GM13976 (cell line): ENCODE results near the gene GLRX5.
A peak's percentile ranks its signal among the peaks of the same experiment; 100 is the strongest.

ENCODE experiments used
- DNase-seq: peaks from one replicate; pipeline ENCODE4 v3.0.0; 2012; ENCODE audit warnings: low spot score
- in situ Hi-C: fragments of 300-500 bp; cut with MboI; formaldehyde crosslinking; loops from one replicate; pipeline ENCODE4 v1.12.0; 2022; ENCODE audit warnings: low sequenced_read_pairs, mixed read lengths, inconsistent platforms; ENCODE audit not compliant: unreplicated experiment
- TF ChIP-seq, protein P1 (sequence below): IDR thresholded peaks from 2 replicates; pipeline ENCODE4 v1.5.1; 2012; ENCODE audit warnings: borderline replicate concordance, mild to moderate bottlenecking; ENCODE audit not compliant: insufficient read depth; ENCODE audit errors: extremely low read depth, missing control alignments, control extremely low read depth

GLRX5 gene

DNA sequence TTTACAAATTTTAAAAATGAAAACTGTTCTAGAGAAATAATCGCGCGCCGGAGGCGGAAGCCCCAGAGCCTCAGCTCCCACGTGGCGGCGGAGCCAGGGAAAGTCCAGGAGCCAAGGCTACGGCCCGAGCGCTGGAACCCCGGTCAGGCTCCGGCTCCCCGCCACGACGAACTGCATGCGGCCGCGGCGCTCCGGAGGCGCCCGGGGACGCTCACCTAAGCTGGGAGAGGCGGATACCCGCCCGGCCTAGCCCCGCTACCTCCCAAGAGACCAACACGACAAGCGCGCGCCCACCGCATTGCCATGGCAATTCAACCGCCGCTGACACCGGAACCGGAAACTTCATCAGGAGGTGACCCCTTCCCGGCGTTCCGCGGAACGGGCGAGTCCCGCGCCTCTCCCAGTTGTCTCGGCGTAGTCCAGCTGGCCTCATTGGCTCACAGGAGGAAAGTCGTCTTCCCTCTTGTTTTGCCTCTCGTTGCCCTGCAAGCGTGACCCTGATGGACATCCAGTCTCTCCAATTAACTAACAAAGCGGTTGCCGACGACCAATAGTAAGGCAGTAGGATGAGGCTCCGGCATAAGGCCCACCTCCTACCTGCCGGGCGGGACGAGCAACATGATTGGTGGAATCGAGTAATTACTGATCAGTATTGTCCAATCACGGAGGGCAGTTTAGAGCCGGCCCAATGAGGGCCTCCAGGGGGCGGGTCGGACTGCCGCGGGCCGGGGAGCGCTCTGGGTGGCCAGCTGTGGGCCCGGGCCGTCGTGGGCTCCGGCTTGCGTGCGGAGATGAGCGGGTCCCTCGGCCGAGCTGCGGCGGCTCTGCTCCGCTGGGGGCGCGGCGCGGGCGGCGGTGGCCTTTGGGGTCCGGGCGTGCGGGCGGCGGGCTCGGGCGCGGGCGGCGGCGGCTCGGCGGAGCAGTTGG is at the start of gene GLRX5:
TSS of gene GLRX5 (plus strand) at position 752 of the 927 bp plus-strand sequence. CDS start at position 792, 40 bp downstream.
- peak; percentile 99 for DNase-seq
- in situ Hi-C loops, result no loop called here
- TF ChIP-seq, protein P1, sequence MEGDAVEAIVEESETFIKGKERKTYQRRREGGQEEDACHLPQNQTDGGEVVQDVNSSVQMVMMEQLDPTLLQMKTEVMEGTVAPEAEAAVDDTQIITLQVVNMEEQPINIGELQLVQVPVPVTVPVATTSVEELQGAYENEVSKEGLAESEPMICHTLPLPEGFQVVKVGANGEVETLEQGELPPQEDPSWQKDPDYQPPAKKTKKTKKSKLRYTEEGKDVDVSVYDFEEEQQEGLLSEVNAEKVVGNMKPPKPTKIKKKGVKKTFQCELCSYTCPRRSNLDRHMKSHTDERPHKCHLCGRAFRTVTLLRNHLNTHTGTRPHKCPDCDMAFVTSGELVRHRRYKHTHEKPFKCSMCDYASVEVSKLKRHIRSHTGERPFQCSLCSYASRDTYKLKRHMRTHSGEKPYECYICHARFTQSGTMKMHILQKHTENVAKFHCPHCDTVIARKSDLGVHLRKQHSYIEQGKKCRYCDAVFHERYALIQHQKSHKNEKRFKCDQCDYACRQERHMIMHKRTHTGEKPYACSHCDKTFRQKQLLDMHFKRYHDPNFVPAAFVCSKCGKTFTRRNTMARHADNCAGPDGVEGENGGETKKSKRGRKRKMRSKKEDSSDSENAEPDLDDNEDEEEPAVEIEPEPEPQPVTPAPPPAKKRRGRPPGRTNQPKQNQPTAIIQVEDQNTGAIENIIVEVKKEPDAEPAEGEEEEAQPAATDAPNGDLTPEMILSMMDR, result no peak

DNA sequence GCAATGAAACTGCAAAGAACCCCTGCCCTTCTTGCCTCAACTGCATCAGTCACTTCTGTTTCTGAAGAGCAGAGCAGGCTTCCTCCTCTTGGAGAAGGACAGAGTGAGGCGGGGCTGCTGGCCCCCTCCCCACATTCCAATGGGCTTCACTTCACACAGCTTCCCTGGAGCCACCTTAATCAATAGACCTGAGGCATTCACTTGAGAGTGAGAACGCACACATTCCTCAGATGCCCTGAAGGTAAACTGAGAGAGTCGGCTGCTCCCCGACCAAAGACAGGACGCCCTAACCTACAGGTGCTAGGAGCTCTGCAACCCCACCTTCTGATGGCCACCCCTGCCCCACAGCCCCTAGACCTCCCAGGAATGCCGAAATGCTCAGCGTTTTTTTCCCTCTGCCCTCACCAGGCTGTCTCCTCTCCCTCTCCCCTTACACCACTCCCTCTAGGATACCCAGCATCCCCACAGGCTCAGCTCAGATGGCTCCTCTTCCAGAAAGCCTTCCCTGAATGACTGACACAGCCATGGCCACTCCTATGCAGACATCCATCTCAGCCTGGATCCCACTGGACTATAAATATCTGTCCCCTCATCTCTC is 49.5 kb upstream of the GLRX5 start:
- TF ChIP-seq, protein P1, result no peak
- in situ Hi-C loops, result no loop called here
- no peak for DNase-seq

DNA sequence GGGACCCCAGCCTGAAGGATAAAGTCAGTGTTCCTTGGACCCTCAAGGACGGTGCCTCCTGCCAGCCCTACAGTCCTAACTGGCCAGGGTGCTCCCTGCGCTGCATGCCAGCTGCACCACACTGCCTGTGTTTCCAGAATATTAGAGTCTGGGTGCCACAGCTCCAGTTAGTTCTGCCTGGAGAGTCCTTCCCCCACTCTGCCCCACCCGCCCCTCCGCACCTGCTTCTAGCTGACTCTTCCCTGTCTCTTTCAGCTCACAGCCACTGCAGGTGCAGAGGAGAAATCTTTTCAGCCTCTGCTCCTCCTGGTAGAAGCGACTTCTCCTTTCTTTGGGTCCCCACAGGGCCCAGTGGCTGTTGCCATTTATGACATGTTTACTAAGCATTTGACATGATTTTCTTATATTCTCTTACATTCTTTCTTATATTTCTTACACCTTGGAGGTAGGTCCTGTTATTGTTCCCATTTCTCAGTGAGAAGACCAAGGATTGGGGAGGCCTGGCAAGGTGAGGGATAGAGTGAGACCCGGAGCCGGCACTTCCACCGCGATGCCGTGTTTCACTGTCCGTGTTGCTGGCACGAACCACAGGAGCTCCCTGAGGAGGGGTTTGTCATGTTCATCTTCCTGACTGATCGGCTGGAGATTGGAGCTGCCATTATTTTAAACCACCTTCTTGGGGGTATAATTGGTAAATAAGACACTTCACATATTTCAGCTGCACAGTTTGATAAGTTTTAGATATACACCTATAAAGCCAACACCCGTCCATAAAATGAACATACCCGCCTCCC is 47.8 kb upstream of the GLRX5 start:
- TF ChIP-seq, protein P1, result no peak
- in situ Hi-C loops, result no loop called here
- no peak for DNase-seq

DNA sequence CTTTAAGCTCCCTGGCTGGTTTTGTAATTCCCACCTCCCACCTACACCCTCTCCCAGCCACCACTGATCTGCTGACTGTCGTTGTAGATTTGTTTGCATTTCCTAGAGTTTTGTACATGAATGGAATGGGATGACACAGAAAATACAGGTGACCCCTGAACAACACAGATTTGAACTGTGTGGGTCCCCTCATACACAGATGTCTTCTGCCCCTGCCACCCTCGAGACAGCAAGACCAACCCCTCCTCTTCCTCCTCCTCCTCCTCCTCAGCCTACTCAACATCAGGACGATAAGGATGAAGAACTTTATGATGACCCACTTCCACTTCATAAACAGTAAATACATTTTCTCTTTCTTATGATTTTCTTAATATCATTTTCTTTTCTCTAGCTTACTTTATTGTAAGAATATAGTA is 47.2 kb upstream of the GLRX5 start:
- DNase-seq, result no peak
- TF ChIP-seq, protein P1, result no peak
- in situ Hi-C loops, result no loop called here

DNA sequence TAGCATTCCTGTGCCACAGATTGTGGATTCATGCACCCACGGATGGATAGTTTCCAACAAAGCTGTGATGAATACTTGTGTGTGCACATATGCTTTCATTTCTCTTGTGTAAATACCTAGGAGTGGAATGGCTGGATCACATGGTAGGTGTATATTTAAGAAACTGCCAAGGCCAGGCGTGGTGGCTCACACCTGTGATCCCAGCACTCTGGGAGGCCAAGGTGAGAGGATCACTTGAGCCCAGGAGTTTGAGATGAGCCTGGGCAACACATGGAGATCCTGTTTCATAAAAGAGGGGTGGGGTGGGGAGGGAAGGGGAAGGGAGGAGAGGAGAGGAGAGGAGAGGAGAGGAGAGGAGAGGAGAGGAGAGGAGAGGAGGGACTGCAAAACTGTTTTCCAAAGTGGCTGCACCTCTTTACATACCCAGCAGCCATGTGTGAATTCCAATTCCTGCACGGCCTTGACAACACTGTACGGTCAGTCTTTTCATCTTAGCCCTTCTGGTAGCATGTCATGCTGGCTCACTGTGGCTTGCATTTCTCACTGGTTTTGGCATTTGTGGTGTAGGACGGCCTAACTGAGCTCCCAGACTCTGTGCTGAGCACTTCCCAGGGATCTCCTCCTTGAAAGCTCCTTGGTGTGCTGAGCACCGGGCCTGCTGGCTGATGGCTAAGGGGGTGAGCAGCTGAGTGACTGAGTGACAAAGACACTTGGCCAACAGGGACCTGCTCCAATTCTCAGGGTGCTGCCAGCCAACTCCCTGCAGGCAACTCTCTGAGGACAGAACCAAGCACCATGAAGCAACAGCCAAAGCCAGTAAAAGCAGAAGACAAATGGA is 46.3 kb upstream of the GLRX5 start:
- no peak for DNase-seq
- TF ChIP-seq, protein P1, result no peak
- in situ Hi-C loops, result no loop called here
